ENCODE measurements around the gene AUTS2. TPM values are rescaled to one million over a fixed set of nuclear protein-coding genes. Genes with fewer than 3 reads are reported as not detected.

AUTS2 gene
- total and polyA plus RNA-seq, 4 experiments from 2014 or later: 3.4 to 35.2 (median 25.5) TPM

DNA sequence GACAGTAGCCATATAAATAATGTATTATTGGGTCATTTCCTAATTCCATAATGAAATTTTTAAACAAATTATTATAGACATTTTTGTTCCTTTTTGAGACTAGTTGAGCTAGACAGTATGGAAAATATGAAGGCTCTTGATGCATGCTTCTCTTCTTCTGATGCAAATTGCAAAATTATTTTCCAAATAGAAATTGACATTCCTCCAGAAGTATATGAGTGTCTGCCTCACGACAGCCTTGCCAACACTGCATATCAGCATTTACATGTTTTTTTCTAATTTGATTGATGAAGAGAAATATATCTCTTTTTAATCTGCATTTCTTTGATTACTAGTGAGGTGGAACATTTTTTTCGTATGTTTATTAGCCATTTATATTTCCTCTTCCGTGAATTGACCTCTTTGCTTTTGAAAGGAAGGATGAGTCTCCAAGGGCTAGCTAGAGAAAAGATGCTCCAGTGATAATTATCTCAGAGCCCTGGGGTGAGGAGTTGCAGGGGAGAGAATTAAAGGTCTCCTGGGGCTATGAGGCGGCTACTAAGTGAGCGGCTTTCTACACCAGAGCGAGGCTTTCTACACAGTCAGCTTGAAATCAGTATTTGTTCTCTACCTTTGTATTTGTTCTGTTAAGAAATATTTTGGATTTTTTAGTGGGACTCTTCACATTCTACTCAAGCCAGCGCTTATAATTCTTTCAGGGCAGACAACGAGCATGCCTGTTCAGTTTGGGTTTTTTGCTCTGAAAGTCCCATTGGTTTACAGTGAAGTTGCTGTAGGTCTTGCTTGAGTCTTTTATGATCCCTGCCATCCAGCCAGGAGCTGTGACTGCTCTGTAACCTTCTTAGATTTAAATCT lies 821.5 kb downstream of the AUTS2 start:
- CTCF ChIA-PET (ENCODE audit: partially characterized antibody): no interaction called here
- H3K27me3 ChIP-seq (ENCODE audit: insufficient read depth, low read length): no peaks in the 10 kb centered on the region
- Mint-ChIP-seq H3K4me3 (no peak overlapping the region), H3K9me3 (peaks cover 0 to 5% (median 0%) of the 10 kb centered on the region in 8 donors), H3K4me1 (no peaks in the 10 kb centered on the region), H3K27me3 (no peaks in the 10 kb centered on the region), H3K36me3 (no peaks in the 10 kb centered on the region), H3K27ac (no peak overlapping the region)
- POLR2A ChIA-PET (ENCODE audit: partially characterized antibody): no interaction called here
- no peaks in the 10 kb centered on the region for H3K4me1 ChIP-seq (ENCODE audit: insufficient read depth, low read length)
- H3K4me3 ChIP-seq (ENCODE audit: low read length in 2 of 2): no peak overlapping the region
- H3K27ac ChIP-seq (ENCODE audit: low read depth, low read length): no peak overlapping the region
- intact Hi-C loops (cut with micrococcal nuclease): no loop called here
- H3K9me3 ChIP-seq (ENCODE audit: control insufficient read depth in 1 of 2, low read length in 2 of 2): no peaks in the 10 kb centered on the region
- no peak for DNase-seq
- H3K36me3 ChIP-seq (ENCODE audit: insufficient read depth, low read length): no peaks in the 10 kb centered on the region

GRCh38 chr7:70420381-70420662 lies 822.0 kb downstream of the AUTS2 start:
- POLR2A ChIA-PET (ENCODE audit: partially characterized antibody): no interaction called here
- intact Hi-C loops (cut with micrococcal nuclease): no loop called here

GRCh38 chr7:70421319-70421718 lies 823.0 kb downstream of the AUTS2 start:
- CTCF ChIA-PET (ENCODE audit: partially characterized antibody): no interaction called here
- Mint-ChIP-seq H3K4me1 (no peaks in the 10 kb centered on the region), H3K36me3 (no peaks in the 10 kb centered on the region), H3K27ac (no peak overlapping the region), H3K27me3 (peaks cover 0 to 2% of the 10 kb centered on the region in 2 donors), H3K4me3 (no peak overlapping the region), H3K9me3 (peaks cover 0 to 5% (median 0%) of the 10 kb centered on the region in 8 donors)
- intact Hi-C loops (cut with micrococcal nuclease): no loop called here
- H3K27me3 ChIP-seq (ENCODE audit: insufficient read depth, low read length): no peaks in the 10 kb centered on the region
- no peak for DNase-seq
- no peaks in the 10 kb centered on the region for H3K36me3 ChIP-seq (ENCODE audit: insufficient read depth, low read length)
- POLR2A ChIA-PET (ENCODE audit: partially characterized antibody): no interaction called here
- H3K27ac ChIP-seq (ENCODE audit: low read depth, low read length): no peak overlapping the region
- no peaks in the 10 kb centered on the region for H3K9me3 ChIP-seq (ENCODE audit: control insufficient read depth in 1 of 2, low read length in 2 of 2)
- no peak overlapping the region for H3K4me3 ChIP-seq (ENCODE audit: low read length in 2 of 2)
- H3K4me1 ChIP-seq (ENCODE audit: insufficient read depth, low read length): no peaks in the 10 kb centered on the region

More at GRCh38 chr7:70420381-70420662, 822.0 kb downstream of the AUTS2 start:
- H3K4me3 Mint-ChIP-seq: no peak overlapping the region
- H3K27ac ChIP-seq (ENCODE audit: low read depth, low read length): no peak overlapping the region
- H3K36me3 Mint-ChIP-seq: no peaks in the 10 kb centered on the region
- no peaks in the 10 kb centered on the region for H3K27me3 ChIP-seq (ENCODE audit: insufficient read depth, low read length)
- no peaks in the 10 kb centered on the region for H3K4me1 ChIP-seq (ENCODE audit: insufficient read depth, low read length)
- no peaks in the 10 kb centered on the region for H3K4me1 Mint-ChIP-seq
- H3K4me3 ChIP-seq (ENCODE audit: low read length in 2 of 2): no peak overlapping the region
- peaks cover 0 to 2% of the 10 kb centered on the region in 2 donors for H3K27me3 Mint-ChIP-seq
- no peaks in the 10 kb centered on the region for H3K36me3 ChIP-seq (ENCODE audit: insufficient read depth, low read length)
- H3K27ac Mint-ChIP-seq: no peak overlapping the region
- CTCF ChIA-PET (ENCODE audit: partially characterized antibody): no interaction called here
- H3K9me3 ChIP-seq (ENCODE audit: control insufficient read depth in 1 of 2, low read length in 2 of 2): no peaks in the 10 kb centered on the region
- H3K9me3 Mint-ChIP-seq: peaks cover 0 to 5% (median 0%) of the 10 kb centered on the region in 8 donors
- DNase-seq: no peak

DNA sequence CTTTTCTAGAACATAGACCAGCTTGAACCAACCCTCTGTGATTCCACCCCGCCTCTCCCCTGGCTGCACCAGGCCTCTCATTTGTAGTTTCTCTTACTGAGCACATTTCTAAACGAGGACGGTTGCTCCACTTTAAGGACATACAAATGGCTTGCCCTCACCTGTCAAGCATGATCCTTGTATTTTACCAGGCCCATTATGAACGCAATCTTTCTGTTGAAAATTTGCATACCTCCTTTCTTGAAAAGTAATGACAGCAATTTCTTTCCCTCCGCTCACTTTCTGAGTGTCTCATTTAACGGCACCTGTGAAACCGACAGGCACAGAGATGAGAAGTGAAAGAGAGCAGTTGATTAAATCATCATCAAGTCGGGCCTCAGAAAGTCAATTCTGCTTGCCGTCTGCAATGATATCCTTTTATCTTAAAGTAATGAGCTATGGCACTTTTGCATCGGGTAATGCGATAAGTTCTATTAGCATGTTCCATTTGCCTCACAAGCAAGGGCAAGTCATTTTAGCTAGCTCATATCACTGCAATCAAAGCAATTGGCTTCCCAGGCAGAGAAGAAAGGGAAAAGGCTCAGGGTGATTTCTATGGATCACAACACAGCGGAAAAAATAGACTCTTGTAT lies 828.1 kb downstream of the AUTS2 start:
- Histone ChIP-seq H3K36me3 (ENCODE audit: insufficient read depth, low read length) (no peaks in the 10 kb centered on the region), H3K27me3 (ENCODE audit: insufficient read depth, low read length) (no peaks in the 10 kb centered on the region), H3K27ac (ENCODE audit: low read depth, low read length) (no peak overlapping the region), H3K4me3 (ENCODE audit: low read length in 2 of 2) (no peak overlapping the region), H3K4me1 (ENCODE audit: insufficient read depth, low read length) (no peaks in the 10 kb centered on the region), H3K9me3 (ENCODE audit: control insufficient read depth in 1 of 2, low read length in 2 of 2) (no peaks in the 10 kb centered on the region)
- H3K27ac Mint-ChIP-seq: peak overlapping the region in 1 of 7 donors; percentile 32
- no peaks in the 10 kb centered on the region for H3K4me1 Mint-ChIP-seq
- ChIA-PET POLR2A (ENCODE audit: partially characterized antibody) (no interaction called here), CTCF (ENCODE audit: partially characterized antibody) (no interaction called here)
- peak overlapping the region in 1 of 8 donors; percentile 14 for H3K4me3 Mint-ChIP-seq
- peaks cover 0 to 8% (median 2%) of the 10 kb centered on the region in 8 donors for H3K9me3 Mint-ChIP-seq
- intact Hi-C loops (cut with micrococcal nuclease): no loop called here
- peaks cover 0 to 2% of the 10 kb centered on the region in 2 donors for H3K27me3 Mint-ChIP-seq
- DNase-seq: no peak
- peaks cover 0 to 3% of the 10 kb centered on the region in 2 donors for H3K36me3 Mint-ChIP-seq

DNA sequence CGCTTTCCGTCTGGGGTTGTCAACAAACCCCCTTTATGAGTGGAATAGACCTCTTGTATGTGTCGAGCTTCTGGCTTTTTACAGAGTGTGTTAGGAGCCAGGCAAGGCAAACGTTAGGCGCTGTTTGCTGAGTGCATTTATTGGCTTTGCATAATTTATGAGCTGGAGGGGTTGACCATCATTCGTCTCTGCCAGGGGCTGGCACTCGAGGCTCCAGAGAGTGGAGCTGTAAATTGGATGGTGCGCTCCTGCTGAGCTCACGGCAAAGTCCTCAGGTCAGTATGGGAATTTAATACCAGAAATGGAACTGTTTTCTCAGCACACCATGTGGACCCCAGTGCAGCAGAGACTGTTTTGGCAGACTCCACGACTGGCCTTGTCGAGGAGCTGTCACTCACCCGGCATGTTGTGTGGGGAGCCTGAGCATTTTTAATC lies 834.3 kb downstream of the AUTS2 start:
- intact Hi-C loops (cut with micrococcal nuclease): loop anchor here (10.0 kb wide), 1 partner anchor 238 kb away; no protein-coding TSS in a partner anchor
- no peak for DNase-seq
- Histone ChIP-seq H3K4me1 (ENCODE audit: insufficient read depth, low read length) (no peaks in the 10 kb centered on the region), H3K4me3 (ENCODE audit: low read length in 2 of 2) (no peak overlapping the region), H3K27ac (ENCODE audit: low read depth, low read length) (no peak overlapping the region), H3K36me3 (ENCODE audit: insufficient read depth, low read length) (no peaks in the 10 kb centered on the region), H3K27me3 (ENCODE audit: insufficient read depth, low read length) (no peaks in the 10 kb centered on the region), H3K9me3 (ENCODE audit: control insufficient read depth in 1 of 2, low read length in 2 of 2) (no peaks in the 10 kb centered on the region)
- ChIA-PET POLR2A (ENCODE audit: partially characterized antibody) (interaction anchor here (0.6 kb wide), 1 partner anchor 135 kb away, joined by 3 read pairs; no protein-coding TSS in a partner anchor), CTCF (ENCODE audit: partially characterized antibody) (no interaction called here)
- H3K4me3 Mint-ChIP-seq: no peak overlapping the region
- no peak overlapping the region for H3K27ac Mint-ChIP-seq
- H3K9me3 Mint-ChIP-seq: peaks cover 0 to 5% (median 2%) of the 10 kb centered on the region in 8 donors
- H3K4me1 Mint-ChIP-seq: peaks cover 0 to 9% (median under 1%) of the 10 kb centered on the region in 4 donors
- H3K27me3 Mint-ChIP-seq: no peaks in the 10 kb centered on the region
- H3K36me3 Mint-ChIP-seq: peaks cover 0 to 3% of the 10 kb centered on the region in 2 donors

DNA sequence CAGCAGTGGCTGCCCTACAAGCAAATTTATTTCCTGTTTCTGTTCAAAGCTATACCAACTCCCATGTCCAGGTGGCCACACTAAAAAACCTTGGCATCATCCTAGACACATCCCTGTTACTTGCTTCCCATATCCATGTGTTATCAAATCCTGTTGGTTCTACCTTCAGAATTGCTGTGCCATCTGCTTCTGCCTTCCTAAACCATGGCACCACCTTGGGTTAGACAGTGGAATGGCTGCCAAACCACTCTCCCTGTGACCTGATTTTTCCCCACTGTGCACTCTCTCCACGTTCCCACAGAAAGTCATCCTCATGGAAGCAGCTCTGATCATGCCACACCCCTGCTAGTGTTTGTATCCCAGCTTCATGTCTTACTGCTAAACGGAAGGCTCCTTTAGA lies 836.1 kb downstream of the AUTS2 start:
- Histone ChIP-seq H3K9me3 (ENCODE audit: control insufficient read depth in 1 of 2, low read length in 2 of 2) (no peaks in the 10 kb centered on the region), H3K36me3 (ENCODE audit: insufficient read depth, low read length) (no peaks in the 10 kb centered on the region), H3K4me1 (ENCODE audit: insufficient read depth, low read length) (no peaks in the 10 kb centered on the region), H3K27me3 (ENCODE audit: insufficient read depth, low read length) (no peaks in the 10 kb centered on the region), H3K4me3 (ENCODE audit: low read length in 2 of 2) (no peak overlapping the region), H3K27ac (ENCODE audit: low read depth, low read length) (no peak overlapping the region)
- DNase-seq: no peak
- CTCF ChIA-PET (ENCODE audit: partially characterized antibody): interaction anchor here (1.4 kb wide), 1 partner anchor 13 kb away, joined by 4 read pairs; no protein-coding TSS in a partner anchor
- intact Hi-C loops (cut with micrococcal nuclease): loop anchor here (10.0 kb wide), 1 partner anchor 240 kb away; no protein-coding TSS in a partner anchor
- POLR2A ChIA-PET (ENCODE audit: partially characterized antibody): no interaction called here
- Mint-ChIP-seq H3K9me3 (peaks cover 0 to 3% (median 2%) of the 10 kb centered on the region in 8 donors), H3K27ac (peak overlapping the region in 1 of 7 donors; percentile 44), H3K36me3 (peaks cover 0 to 3% of the 10 kb centered on the region in 2 donors), H3K4me3 (no peak overlapping the region), H3K27me3 (no peaks in the 10 kb centered on the region), H3K4me1 (peaks cover 0 to 9% (median under 1%) of the 10 kb centered on the region in 4 donors)

- H3K27me3 ChIP-seq (ENCODE audit: insufficient read depth, low read length): no peaks in the 10 kb centered on the region
- Mint-ChIP-seq H3K27me3 (no peaks in the 10 kb centered on the region), H3K4me1 (peaks cover 0 to 9% (median under 1%) of the 10 kb centered on the region in 4 donors), H3K36me3 (peaks cover 0 to 3% of the 10 kb centered on the region in 2 donors), H3K4me3 (no peak overlapping the region), H3K9me3 (peaks cover 0 to 4% (median 2%) of the 10 kb centered on the region in 8 donors), H3K27ac (peak overlapping the region in 1 of 7 donors; percentile 16)
- H3K9me3 ChIP-seq (ENCODE audit: control insufficient read depth in 1 of 2, low read length in 2 of 2): no peaks in the 10 kb centered on the region
- no peaks in the 10 kb centered on the region for H3K36me3 ChIP-seq (ENCODE audit: insufficient read depth, low read length)
- no peak overlapping the region for H3K27ac ChIP-seq (ENCODE audit: low read depth, low read length)
- no peak for DNase-seq
- ChIA-PET POLR2A (ENCODE audit: partially characterized antibody) (no interaction called here), CTCF (ENCODE audit: partially characterized antibody) (interaction anchor here (1.4 kb wide), 1 partner anchor 13 kb away, joined by 4 read pairs; no protein-coding TSS in a partner anchor)
- intact Hi-C loops (cut with micrococcal nuclease): loop anchor here (10.0 kb wide), 1 partner anchor 240 kb away; no protein-coding TSS in a partner anchor
- no peaks in the 10 kb centered on the region for H3K4me1 ChIP-seq (ENCODE audit: insufficient read depth, low read length)
- no peak overlapping the region for H3K4me3 ChIP-seq (ENCODE audit: low read length in 2 of 2)
Measured at GRCh38 chr7:70434821-70435220, 836.5 kb downstream of the AUTS2 start.

Measured in CD4-positive, alpha-beta memory T cell (primary cell).